ENCODE data around the gene MADD.

GRCh38 chr11:47327949-47328348 lies 58.0 kb downstream of the MADD start:
- TF ChIP-seq CTCF (IDR thresholded peaks at IDR 0.05) (no peak), POLR2A (IDR thresholded peaks at IDR 0.05) (no peak), EP300 (IDR thresholded peaks at IDR 0.05) (no peak)

Data from stomach (tissue), 4 donors.